Activated naive CD4-positive, alpha-beta T cell (primary cell): Measurements from ENCODE around the gene RBMS1.

Experiments
- DNase-seq, 4 experiments: peaks; one replicate each; lab custom pipeline; 2025; lab: John Stamatoyannopoulos, UW

Gene RBMS1

GRCh38 chr2:160275656-160276055 lies 218.0 kb downstream of the RBMS1 start:
- no peak for DNase-seq

- DNase-seq = no peak
Observed at GRCh38 chr2:160271171-160272086, 222.2 kb downstream of the RBMS1 start.

DNA sequence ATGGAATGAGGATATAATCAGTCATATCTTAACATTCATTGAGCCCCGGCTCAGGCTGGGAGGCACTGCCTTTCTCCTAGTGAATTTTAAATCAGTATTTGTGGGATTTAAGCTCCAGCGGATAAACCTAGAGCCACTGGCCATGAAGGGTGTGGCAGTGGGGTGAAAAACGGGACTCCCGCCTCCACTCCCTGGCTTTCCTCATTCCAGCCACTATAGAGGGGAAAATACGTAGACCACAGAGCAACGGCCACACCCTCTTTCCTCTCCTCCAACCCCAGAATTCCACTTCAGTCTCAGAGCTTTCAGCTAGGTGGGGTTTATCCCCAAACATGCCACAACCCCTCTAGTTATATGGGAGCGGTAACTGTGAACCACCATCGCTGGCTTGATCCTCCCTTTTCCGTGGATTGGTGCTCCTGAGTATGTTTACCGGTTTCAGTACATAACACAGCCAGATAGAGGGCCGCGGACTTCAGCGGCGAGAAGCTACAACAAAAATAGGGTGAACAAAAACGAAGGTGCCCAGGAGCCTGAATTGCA lies 223.0 kb downstream of the RBMS1 start:
- DNase-seq = no peak

DNA sequence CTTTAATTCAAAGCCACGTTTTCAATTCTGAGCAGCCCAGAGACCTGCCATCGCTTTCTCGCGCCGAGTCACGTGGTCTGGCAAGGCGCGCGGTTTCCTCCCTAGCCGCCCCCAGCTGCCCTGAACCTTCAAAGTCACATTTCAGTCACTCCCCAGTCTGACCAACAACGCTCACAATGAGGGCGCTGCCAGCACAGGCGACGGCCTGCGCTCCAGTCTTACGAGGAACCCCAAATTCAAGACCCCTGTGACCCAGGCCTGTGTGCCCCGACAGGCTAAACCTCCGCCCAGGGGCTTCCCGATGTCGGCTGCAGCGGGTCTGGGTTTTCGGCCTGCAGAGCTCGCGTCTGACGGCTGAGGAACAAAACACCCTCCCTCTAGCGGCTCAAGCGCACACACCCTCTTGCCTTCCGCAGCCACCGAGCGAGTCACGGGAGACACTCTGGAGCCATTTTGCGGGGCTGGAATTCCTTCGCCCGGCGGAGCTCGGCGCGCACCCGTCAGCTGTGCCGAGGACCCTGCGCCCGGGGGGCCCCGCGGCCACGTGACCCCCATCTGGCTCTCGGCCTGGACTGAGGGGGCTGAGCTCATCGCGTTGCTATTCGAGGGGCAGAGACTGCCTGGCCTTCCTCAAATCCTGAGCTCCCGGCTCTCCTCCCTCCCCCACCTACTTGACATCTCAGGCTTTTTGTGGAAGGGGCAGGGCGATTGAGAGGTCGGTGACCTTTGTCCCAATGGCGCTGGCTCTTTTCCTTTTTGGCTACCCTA lies 223.6 kb downstream of the RBMS1 start:
- peak; percentile 43 to 55 (median 44) for DNase-seq

GRCh38 chr2:160269365-160269764 lies 224.2 kb downstream of the RBMS1 start:
- no peak for DNase-seq

DNA sequence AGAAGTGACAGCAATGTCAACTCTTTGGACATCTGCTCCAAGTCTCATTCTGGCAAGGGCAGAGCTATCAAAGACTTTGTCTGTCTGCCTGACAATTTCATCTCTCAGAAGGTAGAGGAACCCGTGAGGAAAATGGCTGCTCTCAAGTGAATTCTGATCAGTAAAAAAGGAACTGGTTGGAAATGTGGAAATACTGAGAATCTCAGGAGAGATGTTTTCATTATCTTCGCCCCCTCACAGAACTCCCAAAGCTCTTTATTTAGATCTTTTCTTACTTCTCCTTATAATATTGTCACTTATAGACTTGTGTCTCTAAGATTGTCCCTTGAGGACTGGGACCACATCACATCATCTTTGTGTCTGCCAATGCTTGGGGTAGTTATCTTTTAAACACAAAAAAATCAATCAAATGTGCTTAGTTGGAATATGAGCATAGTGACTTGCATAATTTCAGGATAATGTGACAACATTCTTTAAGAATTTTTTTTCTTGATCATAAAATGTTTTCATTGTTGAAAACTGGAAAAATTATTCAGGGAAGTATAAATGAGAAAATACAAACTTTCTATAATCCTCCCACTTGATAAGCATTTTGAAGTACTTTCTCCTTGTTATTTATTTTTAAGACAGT lies 225.3 kb downstream of the RBMS1 start:
- DNase-seq = no peak

- DNase-seq = no peak
Observed at GRCh38 chr2:160267692-160268091, 225.9 kb downstream of the RBMS1 start.

- DNase-seq = no peak
Observed at GRCh38 chr2:160267022-160267421, 226.6 kb downstream of the RBMS1 start.

DNA sequence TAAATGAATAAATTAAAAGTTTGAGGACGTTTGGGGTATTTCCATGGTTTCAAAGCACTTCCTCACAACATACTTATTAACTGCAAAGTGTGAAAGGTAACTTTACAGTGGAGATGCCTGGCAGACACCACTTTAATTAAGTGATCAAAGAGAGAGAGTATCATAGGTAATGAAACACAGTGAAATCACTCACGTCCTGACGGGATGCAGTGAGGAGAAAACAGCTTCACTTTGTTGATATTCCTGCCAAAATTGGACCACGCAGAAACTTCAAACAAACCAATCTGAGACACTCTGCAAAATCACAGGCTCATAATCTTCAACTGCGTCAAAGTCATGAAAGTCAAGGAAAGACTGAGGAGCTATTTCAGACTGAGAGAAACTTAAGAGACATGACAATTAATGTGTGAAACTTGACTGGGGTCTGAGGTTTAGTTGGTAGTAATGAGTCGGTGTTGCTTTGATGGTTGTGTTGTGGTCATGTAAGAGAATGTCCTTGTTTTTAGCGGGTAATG lies 227.5 kb downstream of the RBMS1 start:
- DNase-seq = no peak

- no peak for DNase-seq
Observed at GRCh38 chr2:160264308-160264707, 229.3 kb downstream of the RBMS1 start.

GRCh38 chr2:160261732-160262131 lies 231.9 kb downstream of the RBMS1 start:
- DNase-seq = no peak

- DNase-seq = no peak
Observed at GRCh38 chr2:160258492-160258805, 235.2 kb downstream of the RBMS1 start.

DNA sequence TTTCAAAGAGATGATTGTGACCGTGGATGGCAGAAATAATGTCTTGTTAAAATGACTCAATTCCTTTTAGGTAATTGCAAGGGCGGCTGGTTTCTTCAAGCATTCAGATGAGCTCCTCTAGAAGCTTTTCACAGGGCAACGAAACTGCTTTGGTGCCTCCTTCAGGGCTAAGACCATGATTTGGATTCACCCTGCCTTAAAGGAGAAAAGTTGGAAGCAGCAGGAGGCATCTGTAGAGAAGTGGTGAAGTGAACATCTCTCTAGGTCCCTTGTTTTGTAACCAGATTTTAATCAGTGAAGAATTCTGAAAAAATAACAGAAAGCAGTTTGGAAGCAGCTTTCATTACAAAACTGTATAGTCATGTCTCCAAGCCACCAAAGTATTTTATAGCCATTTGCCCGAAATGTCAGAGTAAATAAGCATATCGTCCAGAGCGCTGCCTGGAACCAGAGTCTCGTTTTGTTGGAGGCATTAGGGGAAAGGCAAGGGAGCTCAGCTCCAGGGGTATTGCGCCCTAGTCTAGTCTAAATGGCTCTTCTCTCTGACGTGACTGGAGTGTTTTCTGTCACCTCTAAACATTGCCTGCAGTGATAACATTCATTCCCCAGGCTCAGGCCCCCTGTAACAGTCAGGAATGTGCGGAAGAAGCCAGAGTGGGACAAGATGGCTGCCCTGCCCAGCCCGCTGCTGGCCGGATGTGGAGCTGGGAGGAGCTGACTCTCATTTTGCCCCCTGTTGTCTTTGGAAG lies 235.7 kb downstream of the RBMS1 start:
- DNase-seq = no peak

DNA sequence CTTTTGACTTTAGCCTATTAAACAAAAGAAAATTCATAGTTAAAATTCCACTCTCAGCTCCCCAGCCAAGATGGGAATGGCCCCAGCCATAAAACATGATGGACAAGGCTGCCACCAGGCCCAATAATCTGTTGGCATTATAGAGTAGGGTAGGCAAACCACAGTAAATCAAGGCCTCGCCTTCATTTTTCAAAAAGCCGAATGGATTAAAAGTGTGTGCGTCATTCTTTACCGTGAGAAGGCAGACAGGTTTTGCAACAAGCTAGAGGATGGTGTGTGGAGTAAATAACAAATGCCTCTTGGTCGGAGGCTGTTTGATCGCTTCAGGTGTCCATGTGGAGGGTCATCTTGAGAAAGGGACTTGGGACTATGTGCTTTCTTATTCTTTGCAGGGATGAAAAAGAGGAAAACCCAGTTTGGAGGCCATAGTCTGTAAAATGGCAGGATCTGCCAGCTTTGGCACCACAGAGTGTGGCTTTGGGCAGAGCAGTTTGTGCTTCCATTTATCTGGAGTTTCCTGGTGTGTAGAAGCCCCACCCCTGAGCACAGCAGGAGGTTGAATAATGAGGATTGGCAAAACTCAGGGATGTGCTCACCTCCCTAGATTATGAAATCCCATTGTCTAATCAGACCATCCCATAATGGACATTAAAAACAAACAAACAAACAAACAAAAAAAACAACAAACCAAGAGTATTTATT lies 236.4 kb downstream of the RBMS1 start:
- DNase-seq = no peak

DNA sequence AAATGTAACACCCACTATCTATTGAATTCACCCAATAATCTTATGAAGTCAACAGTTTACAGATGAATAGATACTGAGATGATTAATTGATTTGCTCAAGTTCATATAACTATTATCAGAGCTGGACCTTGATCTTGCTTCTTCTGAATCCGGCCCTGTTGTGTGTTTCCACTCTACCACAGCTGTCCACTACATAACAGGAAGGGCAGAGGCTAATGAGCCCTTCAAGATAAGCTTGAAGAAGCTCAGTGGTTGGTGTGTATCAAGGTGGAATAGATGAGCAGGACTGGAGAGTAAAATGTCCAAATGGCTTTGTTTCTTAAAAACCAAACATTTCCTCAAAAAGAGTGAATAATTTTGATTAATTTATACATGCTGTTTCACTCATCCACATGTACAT lies 237.1 kb downstream of the RBMS1 start:
- DNase-seq = no peak

- DNase-seq = no peak
Observed at GRCh38 chr2:160255408-160255807, 238.2 kb downstream of the RBMS1 start.

DNA sequence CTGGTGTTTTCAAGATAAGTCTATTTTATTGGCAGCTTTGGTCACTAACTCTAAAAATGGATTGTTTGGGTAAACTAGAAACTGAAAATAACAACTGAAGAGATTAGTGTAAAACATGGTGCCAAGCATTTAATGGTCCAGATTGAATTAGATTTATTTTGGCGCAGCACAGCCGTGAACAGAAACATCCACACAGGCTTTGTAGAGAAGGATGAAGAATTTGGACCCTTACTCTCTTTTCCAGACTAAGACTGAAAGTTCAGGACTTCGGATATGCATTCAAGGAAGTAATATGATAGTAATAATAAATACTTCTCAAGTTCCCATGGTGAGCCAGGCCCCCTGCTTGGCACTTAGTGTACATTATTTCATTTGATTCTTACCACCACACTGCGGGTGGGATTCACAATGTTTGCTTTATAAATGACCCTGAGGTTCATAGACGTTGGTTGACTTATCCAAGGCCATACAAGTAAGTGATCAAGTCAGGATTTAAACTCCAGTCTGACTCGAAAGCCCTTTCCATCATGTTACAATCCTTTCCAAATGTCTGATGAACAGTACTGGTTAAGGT lies 239.3 kb downstream of the RBMS1 start:
- DNase-seq = no peak

GRCh38 chr2:160253440-160254188 lies 240.0 kb downstream of the RBMS1 start:
- DNase-seq = no peak

GRCh38 chr2:160252900-160253299 lies 240.7 kb downstream of the RBMS1 start:
- no peak for DNase-seq
